IMR-90 (cell line): ENCODE measurements around the gene PPM1H. TPM values are rescaled to one million over a fixed set of nuclear protein-coding genes. Genes with fewer than 3 reads are reported as not detected.

Experiments used
- ATAC-seq: fragments of 200-7000 bp; cut with Tn5 transposase; 2 replicates; pipeline ENCODE4 v1.9.1; 2020; ENCODE audit warnings: low read depth, mild to moderate bottlenecking, moderate library complexity
- BruUV-seq: library from RNA; stranded (reverse); fragments of 400-500 nt; replicated peaks from 2 replicates; lab custom pipeline; 2021; lab: Mats Ljungman, UMichigan
- CTCF ChIA-PET: fragments of 300-600 bp; formaldehyde crosslinking; extraction: SDS; loops from one replicate; lab custom pipeline; 2021; ENCODE audit warnings: antibody characterized with exemption; lab: Yijun Ruan, JAX
- POLR2A ChIA-PET: fragments of 300-600 bp; sonication (Branson Sonifier 250); formaldehyde crosslinking; loops from one replicate; lab custom pipeline; 2022; ENCODE audit warnings: antibody characterized with exemption; ENCODE audit not compliant: unreplicated experiment; lab: Charles Lee
- DNase-seq: peaks from one replicate; pipeline ENCODE4 v3.0.0; 2013
- H2AFZ ChIP-seq: replicated peaks from 2 replicates; pipeline ENCODE3; 2013; ENCODE audit warnings: low read length, mild to moderate bottlenecking; ENCODE audit not compliant: poor library complexity
- H2AK5ac ChIP-seq: 2 replicates; pipeline ENCODE4 v1.6.1; 2013; ENCODE audit warnings: low read depth, low read length, inconsistent platforms
- H2AK9ac ChIP-seq: replicated peaks from 2 replicates; pipeline ENCODE3; 2013; ENCODE audit warnings: mild to moderate bottlenecking, low read depth, low read length, moderate library complexity; ENCODE audit not compliant: poor library complexity
- H2BK120ac ChIP-seq: 2 replicates; pipeline ENCODE4 v1.6.1; 2013; ENCODE audit warnings: low read depth, low read length, inconsistent platforms
- H2BK15ac ChIP-seq: 3 replicates; pipeline ENCODE4 v1.6.1; 2013; ENCODE audit warnings: low read depth, low read length, inconsistent platforms
- H2BK20ac ChIP-seq: 2 replicates; pipeline ENCODE4 v1.6.1; 2013; ENCODE audit warnings: low read depth, mild to moderate bottlenecking, inconsistent platforms, low read length, moderate library complexity
- H2BK5ac ChIP-seq: 2 replicates; pipeline ENCODE4 v1.6.1; 2013; ENCODE audit warnings: mild to moderate bottlenecking, low read depth, low read length, inconsistent platforms; ENCODE audit not compliant: poor library complexity, severe bottlenecking
- H3K14ac ChIP-seq: replicated peaks from 2 replicates; pipeline ENCODE4 v1.6.1; 2013; ENCODE audit warnings: low read depth, low read length, inconsistent platforms
- H3K18ac ChIP-seq: 2 replicates; pipeline ENCODE4 v1.6.1; 2013; ENCODE audit warnings: low read depth, low read length, control low read depth
- H3K23ac ChIP-seq: 2 replicates; pipeline ENCODE4 v1.6.1; 2013; ENCODE audit warnings: low read depth, low read length, inconsistent platforms
- H3K27ac ChIP-seq: 2 replicates; pipeline ENCODE4 v1.5.1; 2013; ENCODE audit warnings: mild to moderate bottlenecking, control low read depth, low read length; ENCODE audit not compliant: insufficient read depth
- H3K27me3 ChIP-seq: 2 replicates; pipeline ENCODE4 v1.6.1; 2013; ENCODE audit warnings: low read length; ENCODE audit not compliant: control insufficient read depth, insufficient read depth
- H3K36me3 ChIP-seq: 2 replicates; pipeline ENCODE4 v1.6.1; 2013; ENCODE audit warnings: low read length, mixed read lengths; ENCODE audit not compliant: control insufficient read depth, insufficient read depth
- H3K4ac ChIP-seq: 2 replicates; pipeline ENCODE4 v1.6.1; 2013; ENCODE audit warnings: low read depth, low read length, inconsistent platforms
- H3K4me1 ChIP-seq: 2 replicates; pipeline ENCODE4 v1.6.1; 2013; ENCODE audit warnings: low read length, mixed read lengths; ENCODE audit not compliant: control insufficient read depth, insufficient read depth
- H3K4me2 ChIP-seq: 2 replicates; pipeline ENCODE4 v1.6.1; 2013; ENCODE audit warnings: low read depth, mild to moderate bottlenecking, control low read depth, low read length, moderate library complexity
- H3K4me3 ChIP-seq: 2 replicates; pipeline ENCODE4 v1.5.1; 2013; ENCODE audit warnings: low read depth, mild to moderate bottlenecking, control low read depth, low read length, moderate library complexity; ENCODE audit not compliant: insufficient read depth
- H3K56ac ChIP-seq: 2 replicates; pipeline ENCODE4 v1.6.1; 2013; ENCODE audit warnings: low read length, inconsistent platforms; ENCODE audit not compliant: insufficient read depth; ENCODE audit errors: extremely low read depth
- H3K79me1 ChIP-seq, 2 experiments: 2 replicates each; pipeline ENCODE4 v1.6.1; 2013; ENCODE audit warnings: low read length in 2 of 2, inconsistent platforms in 1 of 2, low read depth in 1 of 2
- H3K9ac ChIP-seq: 2 replicates; pipeline ENCODE4 v1.6.1; 2013; ENCODE audit warnings: low read depth, low read length, control low read depth
- H3K9me1 ChIP-seq: 2 replicates; pipeline ENCODE4 v1.6.1; 2013; ENCODE audit warnings: low read length, inconsistent platforms; ENCODE audit not compliant: insufficient read depth
- H3K9me3 ChIP-seq: 2 replicates; pipeline ENCODE4 v1.6.1; 2013; ENCODE audit warnings: low read length; ENCODE audit not compliant: control insufficient read depth, insufficient read depth
- H4K20me1 ChIP-seq: 2 replicates; pipeline ENCODE4 v1.6.1; 2013; ENCODE audit warnings: low read length, inconsistent platforms; ENCODE audit not compliant: insufficient read depth
- H4K5ac ChIP-seq: 2 replicates; pipeline ENCODE4 v1.6.1; 2013; ENCODE audit warnings: mild to moderate bottlenecking, low read depth, low read length, control low read depth
- H4K8ac ChIP-seq, 2 experiments: 2 replicates each; pipeline ENCODE4 v1.6.1; 2013; ENCODE audit warnings: low read depth in 2 of 2, low read length in 2 of 2, control low read depth in 1 of 2, inconsistent platforms in 1 of 2
- H4K91ac ChIP-seq: 2 replicates; pipeline ENCODE4 v1.6.1; 2013; ENCODE audit warnings: low read depth, low read length, inconsistent platforms; ENCODE audit not compliant: insufficient read depth
- BHLHE40 ChIP-seq: fragments of 150-350 bp; IDR thresholded peaks from 2 replicates; pipeline ENCODE4 v1.6.1; 2016; ENCODE audit warnings: mild to moderate bottlenecking, low read depth, low read length
- CHD1 ChIP-seq: IDR thresholded peaks from 2 replicates; pipeline ENCODE4 v1.6.1; 2012; ENCODE audit warnings: low read depth, low read length, improper control_type of control experiment
- FOS ChIP-seq: fragments of 150-350 bp; IDR thresholded peaks from 2 replicates; pipeline ENCODE4 v1.6.1; 2016; ENCODE audit warnings: low read depth, low read length
- MAFK ChIP-seq: IDR thresholded peaks from 2 replicates; pipeline ENCODE4 v1.6.1; 2012; ENCODE audit warnings: low read depth, low read length, improper control_type of control experiment
- MXI1 ChIP-seq: IDR thresholded peaks from 2 replicates; pipeline ENCODE4 v1.6.1; 2012; ENCODE audit warnings: low read depth, mild to moderate bottlenecking, low read length, moderate library complexity, borderline replicate concordance
- RFX5 ChIP-seq: IDR thresholded peaks from 2 replicates; pipeline ENCODE4 v1.8.0; 2012; ENCODE audit warnings: low read depth, mild to moderate bottlenecking, low read length, moderate library complexity
- SMC3 ChIP-seq: fragments of 150-350 bp; IDR thresholded peaks from 2 replicates; pipeline ENCODE4 v1.6.1; 2016; ENCODE audit warnings: low read depth, mild to moderate bottlenecking, antibody characterized with exemption, low read length, moderate library complexity
- WGBS, 2 experiments: methylation state at CpG; one replicate each; pipeline versions ENCODE4 v1.1.5 to v1.1.7; 2013; ENCODE audit warnings: missing lambda C conversion rate in 2 of 2; ENCODE audit not compliant: insufficient read length in 1 of 2; ENCODE audit errors: extremely low coverage in 2 of 2; 5-methylcytosine and 5-hydroxymethylcytosine counted together
- dilution Hi-C: fragments of 300-500 bp; cut with HindIII; formaldehyde crosslinking; loops from one replicate; pipeline ENCODE4 v1.14.3; 2018; ENCODE audit warnings: low sequenced_read_pairs; ENCODE audit not compliant: unreplicated experiment
- in situ Hi-C: fragments of 300-500 bp; cut with MboI; formaldehyde crosslinking; loops from 3 replicates; pipeline ENCODE4 v1.14.3; 2019; ENCODE audit warnings: low sequenced_read_pairs, inconsistent platforms, mixed read lengths
- intact Hi-C: fragments of 100-400 bp; cut with micrococcal nuclease; formaldehyde crosslinking; loops from 2 replicates; pipeline ENCODE4 v1.10.0; 2022
- polyA plus RNA-seq, 3 experiments: library from polyadenylated mRNA; depleted of rRNA; stranded (reverse); fragments of >200 nt; gene quantifications; 2 replicates each; pipeline ENCODE4 v1.2.3, GENCODE V29; 2012; ENCODE audit warnings: low replicate concordance in 1 of 3
- total RNA-seq: library from RNA; depleted of rRNA; stranded (reverse); fragments of >200 nt; gene quantifications from 2 replicates; pipeline ENCODE4 v1.2.3, GENCODE V29; 2012
- TF ChIP-seq, protein P1 (sequence below): fragments of 150-350 bp; IDR thresholded peaks from 2 replicates; pipeline ENCODE4 v1.6.1; 2017; ENCODE audit warnings: mild to moderate bottlenecking, antibody characterized with exemption, low read length, low read depth
- TF ChIP-seq, protein P2 (sequence below): conservative IDR thresholded peaks from 2 replicates; pipeline ENCODE4 v1.5.1; 2012; ENCODE audit warnings: mild to moderate bottlenecking, low read depth, low read length, improper control_type of control experiment

Gene PPM1H
- total and polyA plus RNA-seq, 2 of the 4 experiments (the other 2 are of a cell fraction): 0.14 to 0.18 TPM

DNA sequence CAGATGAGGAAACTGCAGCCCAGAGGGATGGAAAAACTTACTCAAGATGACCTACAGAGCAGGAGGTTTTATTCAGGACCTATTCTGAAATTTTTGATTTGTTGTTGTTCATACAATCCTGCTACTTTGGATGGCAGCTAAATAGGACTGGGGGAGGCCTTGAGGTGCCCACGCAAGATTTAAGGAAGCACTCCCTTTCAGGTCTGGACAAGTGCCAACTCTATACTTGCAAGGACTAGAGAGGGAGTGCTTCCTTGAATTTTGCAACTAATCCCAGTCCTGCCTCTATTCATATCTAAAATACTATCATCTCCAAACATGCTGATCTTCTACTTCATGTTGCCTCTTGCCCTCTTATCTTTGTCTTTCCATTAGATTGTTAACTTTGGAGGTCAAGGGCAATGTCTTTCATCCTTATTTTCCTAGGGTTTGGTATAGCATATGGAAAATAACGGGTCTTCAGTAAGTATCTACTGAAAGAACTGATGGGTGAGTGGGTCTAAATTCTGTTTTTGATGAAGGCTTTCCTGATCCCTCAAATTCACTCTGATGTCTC, 28.6 kb upstream of the PPM1H start:
- no peak overlapping the region for H3K4me2 ChIP-seq
- intact Hi-C loops (no loop called here), dilution Hi-C loops (no loop called here), in situ Hi-C loops (no loop called here)
- TF ChIP-seq SMC3 (no peak), BHLHE40 (no peak), MXI1 (no peak), RFX5 (no peak), CHD1 (no peak), MAFK (no peak), FOS (no peak)
- TF ChIP-seq, protein P1, sequence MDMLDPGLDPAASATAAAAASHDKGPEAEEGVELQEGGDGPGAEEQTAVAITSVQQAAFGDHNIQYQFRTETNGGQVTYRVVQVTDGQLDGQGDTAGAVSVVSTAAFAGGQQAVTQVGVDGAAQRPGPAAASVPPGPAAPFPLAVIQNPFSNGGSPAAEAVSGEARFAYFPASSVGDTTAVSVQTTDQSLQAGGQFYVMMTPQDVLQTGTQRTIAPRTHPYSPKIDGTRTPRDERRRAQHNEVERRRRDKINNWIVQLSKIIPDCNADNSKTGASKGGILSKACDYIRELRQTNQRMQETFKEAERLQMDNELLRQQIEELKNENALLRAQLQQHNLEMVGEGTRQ: no peak
- TF ChIP-seq, protein P2, sequence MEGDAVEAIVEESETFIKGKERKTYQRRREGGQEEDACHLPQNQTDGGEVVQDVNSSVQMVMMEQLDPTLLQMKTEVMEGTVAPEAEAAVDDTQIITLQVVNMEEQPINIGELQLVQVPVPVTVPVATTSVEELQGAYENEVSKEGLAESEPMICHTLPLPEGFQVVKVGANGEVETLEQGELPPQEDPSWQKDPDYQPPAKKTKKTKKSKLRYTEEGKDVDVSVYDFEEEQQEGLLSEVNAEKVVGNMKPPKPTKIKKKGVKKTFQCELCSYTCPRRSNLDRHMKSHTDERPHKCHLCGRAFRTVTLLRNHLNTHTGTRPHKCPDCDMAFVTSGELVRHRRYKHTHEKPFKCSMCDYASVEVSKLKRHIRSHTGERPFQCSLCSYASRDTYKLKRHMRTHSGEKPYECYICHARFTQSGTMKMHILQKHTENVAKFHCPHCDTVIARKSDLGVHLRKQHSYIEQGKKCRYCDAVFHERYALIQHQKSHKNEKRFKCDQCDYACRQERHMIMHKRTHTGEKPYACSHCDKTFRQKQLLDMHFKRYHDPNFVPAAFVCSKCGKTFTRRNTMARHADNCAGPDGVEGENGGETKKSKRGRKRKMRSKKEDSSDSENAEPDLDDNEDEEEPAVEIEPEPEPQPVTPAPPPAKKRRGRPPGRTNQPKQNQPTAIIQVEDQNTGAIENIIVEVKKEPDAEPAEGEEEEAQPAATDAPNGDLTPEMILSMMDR: no peak
- H3K9me1 ChIP-seq: no peaks in the 10 kb centered on the region
- H3K18ac ChIP-seq: no peak overlapping the region
- no peak overlapping the region for H4K5ac ChIP-seq
- ATAC-seq (no peak), DNase-seq (no peak)
- H2AK9ac ChIP-seq: no peak overlapping the region
- no peaks in the 10 kb centered on the region for H3K9me3 ChIP-seq
- no peak overlapping the region for H2BK15ac ChIP-seq
- H3K9ac ChIP-seq: no peak overlapping the region
- no peak overlapping the region for H2BK20ac ChIP-seq
- no peaks in the 10 kb centered on the region for H3K79me1 ChIP-seq
- H3K27me3 ChIP-seq: peaks cover 2% of the 10 kb centered on the region
- no peak overlapping the region for H3K56ac ChIP-seq
- H4K20me1 ChIP-seq: no peaks in the 10 kb centered on the region
- no peak overlapping the region for H3K4me3 ChIP-seq
- H3K14ac ChIP-seq: no peak overlapping the region
- H3K27ac ChIP-seq: no peak overlapping the region
- no peak overlapping the region for H2AK5ac ChIP-seq
- no peak overlapping the region for H2BK120ac ChIP-seq
- CTCF ChIA-PET: no interaction called here
- WGBS, 2 experiments: no CpG with 5 or more reads among the region's 2 CpGs
- H3K36me3 ChIP-seq: no peaks in the 10 kb centered on the region
- no peak overlapping the region for H2AFZ ChIP-seq
- no TSS peak for BruUV-seq
- POLR2A ChIA-PET: no interaction called here
- no peak overlapping the region for H3K23ac ChIP-seq
- H4K91ac ChIP-seq: no peak overlapping the region
- H2BK5ac ChIP-seq: no peak overlapping the region
- H3K4ac ChIP-seq: no peak overlapping the region
- H3K4me1 ChIP-seq: no peaks in the 10 kb centered on the region
- no peak overlapping the region for H4K8ac ChIP-seq
